Omental fat pad (tissue), 4 donors: ENCODE measurements around the gene ZBED3. TPM values are rescaled to one million over a fixed set of nuclear protein-coding genes. Genes with fewer than 3 reads are reported as not detected.
"Not testable (repeated sequence)": the region's sequence is repeated elsewhere in the genome, so short reads cannot be mapped to it uniquely, and the experiment has no call there.

Experiments
- ATAC-seq: fragments of 150-250 bp; one replicate; pipeline ENCODE4 v1.9.1; 2016; ENCODE audit warnings: mild to moderate bottlenecking, moderate library complexity; ENCODE audit not compliant: low FRiP score
- DNase-seq: peaks from one replicate; pipeline ENCODE4 v3.0.0-alpha.2; 2019; ENCODE audit warnings: low spot score
- CTCF ChIP-seq, 3 donors: fragments of 450-650 bp; IDR thresholded peaks; one replicate each; pipeline ENCODE4 v1.5.1; 2016 to 2017; ENCODE audit warnings: antibody characterized with exemption in 3 of 3, mild to moderate bottlenecking in 3 of 3, moderate library complexity in 2 of 3
- total RNA-seq, 4 donors: library from RNA; depleted of rRNA; stranded (reverse); fragments of >200 nt; gene quantifications; one replicate each; pipeline ENCODE4 v1.1.0, GENCODE V29; 2016

ZBED3 gene
- total RNA-seq, 4 donors from 2014 or later, result 7.7 to 22.1 (median 9.6) TPM

- DNase-seq, result no peak
- no peak for ATAC-seq
- no peak for TF ChIP-seq CTCF (IDR thresholded peaks at IDR 0.05)
Measured at GRCh38 chr5:77095189-77095588, 8.1 kb upstream of the ZBED3 start.

- no peak for TF ChIP-seq CTCF (IDR thresholded peaks at IDR 0.05)
- DNase-seq (no peak), ATAC-seq (peak; percentile 51)
Measured at GRCh38 chr5:77087484-77088261, 588 bp upstream of the ZBED3 start.

- no peak for TF ChIP-seq CTCF (IDR thresholded peaks at IDR 0.05)
- peak; percentile 8 for ATAC-seq
Measured at GRCh38 chr5:77086368-77086688, 757 bp downstream of the ZBED3 start.

GRCh38 chr5:77083088-77083487 lies 4.0 kb downstream of the ZBED3 start:
- TF ChIP-seq CTCF (IDR thresholded peaks at IDR 0.05), result no peak
- ATAC-seq, result no peak
- DNase-seq, result no peak

More at GRCh38 chr5:77086368-77086688, 757 bp downstream of the ZBED3 start:
- DNase-seq, result no peak

- DNase-seq, result no peak
- no peak for TF ChIP-seq CTCF (IDR thresholded peaks at IDR 0.05)
- ATAC-seq, result no peak
Measured at GRCh38 chr5:77082280-77082679, 4.8 kb downstream of the ZBED3 start.

GRCh38 chr5:77080905-77081304 lies 6.2 kb downstream of the ZBED3 start:
- no peak for TF ChIP-seq CTCF (IDR thresholded peaks at IDR 0.05)
- ATAC-seq (no peak), DNase-seq (no peak)

GRCh38 chr5:77080479-77080878 lies 6.6 kb downstream of the ZBED3 start:
- DNase-seq, ATAC-seq: not testable (repeated sequence)
